Lung microvascular endothelial cell (primary cell): Measurements from ENCODE around the gene SLC24A3. TPM values are rescaled to one million over a fixed set of nuclear protein-coding genes. Genes with fewer than 3 reads are reported as not detected.

Source experiments
- DNase-seq, 2 donors: peaks; one replicate each; pipeline versions ENCODE4 v3.0.0 to v3.0.0-alpha.2; 2010; ENCODE audit warnings: low read depth in 2 of 2
- total RNA-seq: library from RNA; depleted of rRNA; stranded (reverse); fragments of >200 nt; gene quantifications from 2 replicates; pipeline ENCODE4 v1.2.1, GENCODE V29; 2014

Gene SLC24A3
- total RNA-seq, 1 donor from 2014 or later: under 0.01 TPM

DNA sequence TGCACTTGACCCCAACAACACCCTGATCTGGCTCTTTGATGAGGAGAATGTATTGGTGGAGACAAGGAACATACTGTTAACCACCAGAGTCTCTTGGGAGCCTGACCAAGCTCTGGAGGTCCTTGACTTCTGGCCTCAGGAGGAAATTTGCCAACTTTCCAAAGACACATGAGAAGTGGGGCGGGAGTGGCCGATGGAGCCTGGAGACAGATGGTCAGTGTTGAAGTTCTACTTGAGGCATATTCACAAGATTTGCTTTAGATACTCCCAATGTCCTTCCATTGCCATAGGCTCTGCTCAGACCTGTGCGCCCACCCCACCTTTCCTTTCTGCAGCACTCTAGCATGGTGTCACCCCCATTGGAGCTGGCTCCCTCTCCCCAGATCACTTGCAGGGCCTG is 241.0 kb downstream of the SLC24A3 start:
- no peak for DNase-seq

DNA sequence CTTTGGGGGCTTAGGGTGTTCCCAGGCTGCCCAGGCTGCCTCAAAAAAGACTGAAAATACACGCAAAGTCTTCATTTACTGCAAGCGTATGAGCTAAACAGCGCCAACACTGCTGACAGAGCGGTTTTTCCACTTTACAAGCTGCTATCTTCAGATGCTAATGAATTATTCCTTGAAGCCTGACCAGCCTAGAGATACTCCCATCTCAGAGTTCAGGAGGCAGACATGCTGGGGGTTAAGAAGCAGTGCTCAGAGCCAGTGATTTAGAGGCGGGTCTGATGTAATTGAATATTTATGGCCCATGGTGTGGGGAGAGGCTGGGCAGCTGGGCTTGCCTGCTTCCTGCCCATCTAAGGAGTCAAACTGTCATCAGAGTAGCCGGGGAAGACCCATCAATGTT is 241.4 kb downstream of the SLC24A3 start:
- no peak for DNase-seq

DNA sequence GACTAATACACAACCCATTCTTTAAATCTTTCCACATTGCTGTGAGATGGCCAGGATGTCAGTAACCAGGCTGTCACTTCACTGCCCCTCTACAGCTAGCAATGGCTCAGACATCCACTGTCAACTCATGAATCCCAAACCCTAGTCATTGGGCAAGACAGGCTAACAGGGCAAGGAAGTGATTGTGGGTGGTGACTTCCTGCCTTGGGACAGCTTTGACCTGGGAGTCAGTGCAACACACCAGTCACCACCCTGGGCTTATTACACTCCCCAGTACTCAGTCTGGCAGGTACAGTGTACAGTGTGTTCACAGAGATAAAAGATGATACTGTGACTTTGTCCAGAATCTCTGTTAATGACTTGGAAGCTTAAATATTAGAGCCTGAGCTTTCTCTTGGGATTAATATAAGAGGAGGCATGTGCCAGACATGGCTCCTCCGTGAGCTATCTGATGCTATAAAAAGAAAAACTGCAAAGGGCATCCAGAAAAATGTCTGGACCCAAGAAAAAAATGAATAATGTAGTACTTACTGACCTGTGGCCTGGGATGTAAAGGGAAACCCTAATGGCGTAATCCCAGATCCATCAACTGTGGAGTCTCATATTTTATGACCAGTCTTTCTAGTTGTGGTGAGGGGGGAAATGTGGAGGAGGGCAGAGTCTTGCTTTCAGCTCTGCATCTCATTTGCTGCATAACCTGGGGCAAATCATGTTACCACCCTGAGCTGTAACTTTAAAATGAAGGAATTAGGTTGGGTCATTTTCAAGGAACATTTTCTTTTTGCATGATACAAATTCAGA is 244.4 kb downstream of the SLC24A3 start:
- no peak for DNase-seq

DNA sequence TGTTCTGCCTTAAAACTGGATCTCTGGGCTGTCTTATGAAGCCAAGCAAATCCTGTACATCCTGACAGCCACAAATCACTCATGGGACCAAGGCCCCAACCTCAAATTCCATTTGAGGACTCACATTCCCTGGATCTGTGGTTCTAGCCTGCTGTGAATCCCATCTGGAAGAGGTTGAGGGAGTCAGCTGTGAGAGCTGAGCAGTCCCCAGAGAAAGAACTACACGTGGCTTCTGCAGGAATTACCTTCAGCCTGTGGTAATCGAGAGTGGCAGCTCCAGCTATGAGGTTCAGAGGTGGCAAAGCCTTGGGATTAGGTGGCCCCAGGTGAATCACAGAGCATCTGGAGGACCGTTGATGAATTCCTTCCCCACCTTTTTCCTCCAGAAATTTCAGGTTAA is 245.2 kb downstream of the SLC24A3 start:
- no peak for DNase-seq

DNA sequence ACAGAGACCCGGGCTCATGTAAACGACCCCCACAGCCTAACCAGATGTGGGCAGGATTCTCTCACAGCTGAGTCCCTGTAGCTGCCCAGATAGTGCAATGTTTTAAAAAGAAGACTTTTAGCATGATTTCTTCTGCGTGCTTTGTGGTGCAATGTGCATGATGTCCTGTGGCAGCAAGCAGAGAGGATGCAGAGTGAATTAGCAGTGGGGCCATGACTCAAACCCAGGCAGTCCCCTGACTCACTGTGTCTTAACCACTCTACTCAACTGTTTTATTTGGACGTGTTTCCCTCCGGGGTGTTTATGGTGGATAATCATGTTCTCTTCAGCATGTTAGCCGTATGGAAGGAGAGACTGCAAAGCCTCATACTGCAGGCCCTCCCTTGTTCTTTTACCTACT is 247.9 kb downstream of the SLC24A3 start:
- no peak for DNase-seq

DNA sequence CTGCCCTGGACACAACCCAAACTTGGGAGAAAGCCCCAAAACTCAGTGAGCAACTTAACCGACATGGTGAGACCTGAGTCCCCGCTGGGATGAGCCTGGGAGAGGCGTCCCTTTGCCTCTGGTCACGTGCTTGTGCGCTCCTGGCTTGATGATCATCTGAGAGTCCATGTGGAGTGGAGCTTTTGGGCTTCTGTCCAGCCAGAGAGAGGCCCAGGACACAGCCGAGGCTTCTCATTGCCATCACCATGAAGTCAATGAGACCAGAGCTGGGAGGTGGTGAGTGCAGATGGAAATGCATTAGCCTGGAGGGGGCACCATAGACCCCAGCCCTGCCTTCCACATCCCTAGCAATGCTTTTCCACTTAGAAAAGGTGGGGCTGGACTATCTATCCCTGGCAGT is 250.0 kb downstream of the SLC24A3 start:
- DNase-seq: no peak

DNA sequence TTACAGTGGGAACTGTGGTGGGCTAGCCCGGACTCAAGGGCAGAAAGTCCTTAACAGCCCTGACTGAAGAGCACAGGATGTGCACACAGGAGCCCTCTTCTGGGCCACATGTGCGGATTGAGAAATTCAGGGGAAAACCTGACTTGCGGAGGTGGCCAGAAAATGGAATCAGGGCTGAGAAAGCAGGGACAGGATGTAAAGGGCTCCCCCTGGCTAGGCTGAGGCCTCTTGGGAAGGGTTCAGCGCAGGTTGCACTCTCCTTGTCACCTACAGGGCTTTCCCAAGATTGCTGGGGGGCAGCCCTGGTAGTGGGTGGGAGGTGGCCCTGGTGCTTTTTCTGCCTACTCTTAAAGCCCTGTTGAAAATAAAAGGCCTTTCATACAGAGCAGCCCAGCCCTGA is 251.2 kb downstream of the SLC24A3 start:
- DNase-seq: no peak

DNA sequence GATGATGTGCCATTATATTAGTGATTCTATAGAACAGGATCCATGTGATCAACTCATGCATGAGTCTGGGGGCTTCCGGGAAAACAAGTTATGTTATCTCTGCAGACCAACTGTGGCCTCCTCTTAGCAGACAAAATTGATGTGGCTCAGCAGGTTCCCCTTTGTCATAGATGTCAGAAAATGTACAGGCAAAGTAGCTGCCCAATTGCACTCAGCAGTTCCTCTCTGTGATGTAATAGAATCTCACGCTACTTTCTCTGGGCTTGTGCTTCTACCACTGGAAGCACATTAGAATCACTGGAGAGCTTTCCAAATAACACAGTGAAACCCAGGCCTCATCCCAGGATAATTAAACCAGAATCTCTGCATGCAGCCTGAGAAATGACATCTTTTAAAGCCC is 253.1 kb downstream of the SLC24A3 start:
- DNase-seq: no peak

DNA sequence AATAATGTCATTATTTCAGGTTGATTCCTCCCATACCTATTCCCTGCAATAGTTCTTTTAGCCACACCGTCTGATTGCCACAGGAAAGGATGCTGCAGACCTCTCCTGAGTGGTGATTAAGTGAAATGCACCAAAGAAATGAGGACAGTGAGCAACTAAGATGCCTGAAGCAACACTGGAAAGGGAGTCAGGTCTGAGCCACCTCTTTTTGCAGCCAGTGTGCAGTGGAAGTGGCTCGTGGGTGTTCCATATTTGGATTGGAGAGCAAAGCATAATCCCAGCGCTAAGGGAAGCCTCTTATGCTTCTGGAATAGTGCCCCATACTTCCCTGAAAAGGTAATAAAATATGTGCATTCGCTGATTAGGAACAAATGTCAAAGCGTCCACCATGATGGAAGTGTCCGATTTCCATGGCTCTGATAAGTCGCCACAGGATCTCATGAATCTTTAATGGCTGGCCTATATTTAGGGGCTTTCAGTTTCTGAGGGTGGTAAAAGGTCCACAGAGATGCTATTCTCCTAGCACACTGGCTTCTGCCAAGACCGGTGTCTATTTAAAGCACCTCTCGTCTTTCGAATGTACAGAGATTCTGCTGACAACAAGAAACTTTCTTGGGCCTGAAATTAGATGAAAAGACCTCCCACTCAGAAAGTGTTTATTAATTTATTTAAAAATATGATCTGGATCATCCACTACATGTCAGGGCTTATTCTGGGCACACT is 253.9 kb downstream of the SLC24A3 start:
- DNase-seq: no peak

DNA sequence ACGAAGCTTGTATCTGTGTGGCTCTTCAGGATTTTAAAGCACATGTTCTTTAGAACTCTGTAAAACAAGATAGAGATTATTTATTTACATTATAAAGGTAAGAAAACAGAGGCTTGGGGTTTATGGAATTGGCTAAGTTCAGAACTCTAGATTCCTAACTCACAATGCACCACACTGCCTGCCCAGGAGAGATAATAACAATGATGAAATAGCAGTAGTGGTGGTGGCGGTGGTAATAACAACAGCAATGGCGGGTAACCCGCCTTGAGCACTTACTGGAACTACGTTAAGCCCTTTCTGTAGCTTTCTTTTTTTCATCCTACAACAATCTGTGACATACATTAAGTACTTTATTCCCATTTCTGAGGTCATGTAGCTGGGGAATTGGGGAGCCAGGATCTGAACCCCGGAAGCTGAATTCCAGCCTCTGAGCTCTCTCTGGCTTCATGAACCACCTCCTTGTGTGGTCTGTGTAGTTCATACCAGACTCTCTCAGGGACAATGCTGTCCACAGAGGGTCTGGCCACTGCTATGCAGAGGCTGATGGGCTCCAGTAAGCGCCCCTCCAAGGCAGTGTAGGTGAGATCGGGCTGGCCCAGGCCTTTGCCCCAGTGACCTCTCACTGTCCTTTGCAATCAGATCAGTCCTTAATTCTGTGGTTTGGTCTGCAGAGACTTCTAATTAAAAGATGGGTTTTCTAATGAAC is 260.9 kb downstream of the SLC24A3 start:
- no peak for DNase-seq

DNA sequence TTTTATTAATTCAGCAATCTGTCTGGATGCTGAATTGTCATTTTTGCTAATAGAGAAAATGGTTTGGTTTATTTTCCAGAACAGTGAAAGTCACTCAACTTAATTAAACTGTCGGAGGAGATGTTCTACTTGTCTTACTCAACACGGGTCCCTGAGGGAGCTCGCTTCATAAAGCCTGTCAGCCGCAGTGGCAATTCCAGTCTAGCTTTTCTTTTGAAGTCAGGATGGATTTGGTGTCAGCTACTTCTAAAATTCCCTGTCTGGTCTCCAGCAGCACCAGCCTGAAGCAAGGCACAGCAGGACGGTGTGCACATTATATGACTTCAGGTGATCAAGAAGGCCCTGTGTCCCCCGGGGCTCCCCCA is 261.5 kb downstream of the SLC24A3 start:
- no peak for DNase-seq

DNA sequence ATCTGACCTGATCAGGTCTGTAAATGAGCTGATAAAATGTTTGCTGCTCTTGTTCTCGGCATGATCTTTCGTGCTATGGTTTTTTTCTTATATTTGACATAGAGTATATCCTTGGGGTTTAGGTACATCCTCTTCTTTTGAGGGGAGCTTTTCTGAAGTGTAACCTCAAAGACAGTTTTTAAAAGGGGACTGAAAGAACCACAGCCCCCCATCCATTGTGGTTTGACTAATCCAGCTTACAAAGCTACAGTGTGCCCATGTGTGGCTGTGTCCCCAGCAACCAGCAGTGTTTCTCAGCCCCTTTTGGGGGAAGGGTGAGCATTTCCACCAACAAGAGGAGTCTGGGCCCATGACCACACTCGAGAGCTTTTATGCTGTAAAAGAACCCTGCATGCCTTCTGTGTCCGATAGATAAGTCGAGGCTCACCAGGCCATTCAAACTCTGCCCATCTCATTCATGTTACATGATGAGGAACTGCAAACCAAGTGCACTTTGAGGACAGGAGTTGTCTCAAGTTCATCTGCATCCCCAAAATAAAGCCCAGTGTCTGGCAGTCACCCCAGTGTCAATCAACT is 266.0 kb downstream of the SLC24A3 start:
- DNase-seq: no peak

DNA sequence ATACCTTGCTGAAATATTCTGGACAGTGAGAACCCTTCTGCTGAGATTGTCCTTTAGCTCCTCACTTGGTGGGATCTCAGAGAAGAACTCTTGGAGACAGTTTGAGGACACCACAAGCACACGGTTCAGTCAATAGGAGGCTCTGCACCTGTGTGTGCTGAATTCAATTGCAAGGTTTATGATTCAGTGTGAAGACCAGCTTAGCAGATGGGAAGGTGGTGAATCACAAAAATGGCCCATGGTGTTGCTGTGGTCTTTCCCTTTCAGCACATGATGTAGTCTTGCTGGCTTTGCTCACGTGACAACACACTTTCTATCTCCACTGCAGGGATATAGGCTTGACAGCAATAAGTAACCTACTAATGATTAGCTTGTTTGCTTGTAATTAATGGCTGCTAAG is 270.3 kb downstream of the SLC24A3 start:
- DNase-seq: no peak

DNA sequence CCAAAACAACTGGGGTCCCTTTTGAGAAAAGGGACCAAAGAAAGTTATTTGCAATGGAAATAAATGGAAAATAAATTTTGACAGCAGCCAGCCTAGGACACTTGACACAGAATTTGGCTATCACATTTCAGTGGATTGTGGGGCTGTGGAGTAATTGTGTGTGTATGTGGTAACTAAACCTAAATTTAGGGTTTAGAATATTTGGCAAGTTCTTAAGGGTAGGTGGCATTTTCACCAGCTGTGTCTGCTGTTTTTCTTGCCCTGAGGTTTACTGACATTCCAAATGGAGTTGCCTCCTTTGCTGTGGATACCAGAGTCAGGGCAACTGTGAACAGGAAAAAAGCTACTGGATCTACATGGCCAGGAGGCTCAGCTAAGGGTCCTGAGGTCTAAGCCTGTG is 270.9 kb downstream of the SLC24A3 start:
- no peak for DNase-seq

DNA sequence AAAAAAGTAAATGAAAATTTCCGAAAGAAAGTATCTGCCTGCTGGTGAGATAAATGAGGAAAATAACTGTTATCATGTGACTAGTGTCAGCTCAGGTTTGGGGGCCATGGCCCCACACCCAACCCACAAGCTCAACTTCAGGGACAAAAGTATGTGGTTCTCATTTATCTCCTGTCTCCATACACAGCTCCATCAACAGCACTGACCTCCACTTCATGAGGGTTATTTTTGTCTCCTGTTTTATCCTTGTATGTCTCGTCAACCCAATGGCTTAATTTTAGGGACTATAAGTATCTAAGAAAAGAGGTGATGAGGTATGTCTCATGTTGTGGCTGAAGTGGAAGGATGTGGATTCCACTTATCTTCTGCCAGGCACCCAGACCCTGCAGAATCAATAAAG is 274.0 kb downstream of the SLC24A3 start:
- DNase-seq: no peak

DNA sequence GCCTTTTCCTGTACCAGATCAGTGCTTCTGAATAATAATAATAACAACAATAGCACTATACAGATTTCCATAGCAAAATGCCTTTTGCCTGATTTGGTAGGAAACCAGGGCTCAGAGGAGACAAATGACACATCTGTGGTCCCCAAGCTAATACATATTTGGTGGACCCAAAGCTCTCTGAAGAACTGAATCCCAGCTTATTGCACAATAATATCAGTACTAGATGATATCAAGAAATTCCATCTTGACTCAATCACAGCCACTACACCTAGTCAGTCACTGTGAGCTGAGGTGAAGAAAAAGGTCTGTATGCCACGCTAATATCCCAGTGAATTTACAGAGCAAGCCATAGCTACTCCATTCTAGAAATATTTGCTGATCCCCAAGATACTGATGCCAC is 275.0 kb downstream of the SLC24A3 start:
- DNase-seq: no peak

DNA sequence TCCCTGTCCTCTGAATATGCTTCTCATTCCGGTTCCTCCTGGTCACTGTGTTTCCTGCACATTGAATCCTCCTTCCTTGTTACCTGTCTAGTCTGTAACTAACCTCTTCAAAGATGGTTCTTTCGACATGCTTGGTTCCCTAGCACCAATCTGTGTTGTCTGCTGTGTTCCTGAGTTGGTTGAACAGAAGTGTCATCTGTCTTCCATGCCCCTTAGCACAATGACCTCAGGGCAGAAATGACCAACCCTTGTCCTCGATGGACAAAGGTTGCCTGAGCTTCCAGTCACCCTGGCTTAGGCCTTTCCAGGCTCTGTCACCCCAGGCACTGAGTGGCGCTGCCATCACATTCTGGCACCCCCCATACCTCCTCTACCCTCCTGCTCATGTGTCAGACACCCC is 278.8 kb downstream of the SLC24A3 start:
- no peak for DNase-seq

DNA sequence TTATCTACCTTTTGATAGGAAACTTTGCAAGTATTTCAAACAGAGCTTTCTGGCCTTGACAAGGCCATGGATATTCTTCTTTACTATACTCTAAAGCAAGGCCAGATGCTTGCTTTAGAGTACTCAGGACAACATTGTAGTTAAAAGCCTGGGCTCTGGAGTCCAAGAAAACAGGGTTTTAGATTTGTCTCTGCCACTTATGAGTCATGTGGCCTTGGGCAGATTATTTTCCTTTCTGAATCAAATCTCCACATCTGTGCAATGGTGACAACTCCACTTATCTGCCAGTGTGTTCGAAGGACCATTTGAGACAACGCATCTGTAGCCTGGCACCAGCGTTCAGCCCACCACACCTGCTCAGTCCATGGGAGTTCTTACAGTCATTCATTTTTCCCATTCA is 279.7 kb downstream of the SLC24A3 start:
- no peak for DNase-seq

DNA sequence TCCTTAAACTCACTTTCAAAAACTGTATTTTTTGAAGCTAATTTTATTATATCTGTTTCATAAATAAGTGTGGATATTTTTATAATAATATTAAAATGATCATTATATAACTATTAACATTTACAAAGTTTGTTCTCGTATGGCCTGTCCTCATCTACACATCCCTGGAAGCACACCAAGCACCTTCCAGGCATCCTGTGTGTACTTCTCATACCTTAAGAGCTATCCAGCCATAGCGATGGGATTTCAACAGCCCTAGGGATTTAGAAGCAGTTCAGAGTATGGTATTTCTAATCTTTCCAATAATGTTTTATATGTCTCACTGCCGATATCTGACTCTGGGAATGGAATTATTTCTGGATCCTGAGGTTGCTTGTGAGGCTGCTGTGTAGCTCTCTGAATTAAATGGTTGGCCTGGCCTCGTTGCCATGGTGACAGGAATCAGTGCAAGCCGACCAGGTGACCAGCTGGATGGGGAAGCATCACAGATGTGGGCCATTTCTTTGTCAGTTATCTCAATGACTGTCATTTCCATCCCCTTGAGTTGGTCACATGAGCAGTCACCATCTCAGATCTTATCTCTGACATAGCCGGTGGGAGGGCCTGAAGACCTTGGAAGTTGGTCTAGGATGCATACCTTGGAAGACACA is 280.4 kb downstream of the SLC24A3 start:
- DNase-seq: no peak

DNA sequence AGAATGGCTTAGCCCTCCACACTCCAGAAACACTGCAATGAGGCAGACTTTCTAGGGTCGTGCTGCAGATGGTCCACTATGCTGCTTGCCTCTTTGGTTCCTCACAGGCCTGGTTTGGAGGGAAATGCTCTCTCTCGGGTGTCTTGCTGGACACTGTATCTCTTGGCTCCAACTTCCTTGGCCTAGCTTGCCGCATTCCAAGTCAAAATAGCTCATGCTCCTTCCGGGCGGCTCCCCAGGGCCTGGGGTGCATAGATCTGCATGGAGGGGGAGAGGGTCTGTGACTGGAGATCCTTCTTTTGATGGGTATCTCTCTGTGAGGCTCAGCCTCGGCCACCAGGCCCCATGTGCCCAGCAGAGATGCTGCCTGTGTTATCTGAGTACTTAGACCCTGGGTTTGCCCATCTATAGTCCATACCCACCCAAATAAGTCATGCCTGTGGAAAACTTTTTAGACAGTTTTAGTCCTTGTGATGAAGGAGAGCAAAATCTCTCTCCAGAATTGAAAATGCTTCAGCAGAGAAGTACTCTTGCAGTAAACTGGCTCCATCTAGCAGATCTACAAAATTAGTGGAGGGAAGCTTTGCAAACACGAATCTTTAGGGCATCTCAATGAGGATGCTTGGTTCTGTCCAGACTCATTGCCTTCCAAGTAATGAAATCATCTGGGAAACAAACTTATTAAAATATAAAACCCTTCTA is 281.5 kb downstream of the SLC24A3 start:
- no peak for DNase-seq
